ENCODE data around the gene OTULIN. TPM values are rescaled to one million over a fixed set of nuclear protein-coding genes. Genes with fewer than 3 reads are reported as not detected.

Gene OTULIN
- total RNA-seq, 2 donors from 2014 or later: 19.7 to 37.6 TPM

DNA sequence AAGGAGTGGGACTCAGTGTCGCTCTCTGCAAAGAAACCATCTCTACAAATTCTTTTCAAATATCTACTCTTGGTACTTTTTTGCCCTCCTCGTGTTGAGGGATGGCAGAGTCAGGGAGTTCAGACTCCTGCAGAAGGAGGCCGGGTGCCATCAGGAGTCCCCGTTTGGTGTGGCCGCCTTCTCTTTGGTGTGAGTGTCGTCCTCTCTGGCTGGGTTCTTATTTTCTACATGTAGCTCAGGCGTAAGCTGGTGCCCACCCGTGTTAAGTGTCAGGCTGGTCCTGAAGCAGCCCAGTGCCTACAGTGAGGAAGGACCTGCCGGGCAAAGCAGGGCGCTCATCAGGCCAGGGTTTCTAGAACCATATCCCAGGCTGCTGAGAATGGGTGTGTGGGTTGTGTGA, 37.0 kb downstream of the OTULIN start:
- H3K27ac ChIP-seq: no peak overlapping the region
- no peak for ATAC-seq
- WGBS, 2 donors: 96 to 99% methylated on average over 9 to 10 of the region's 10 CpGs

DNA sequence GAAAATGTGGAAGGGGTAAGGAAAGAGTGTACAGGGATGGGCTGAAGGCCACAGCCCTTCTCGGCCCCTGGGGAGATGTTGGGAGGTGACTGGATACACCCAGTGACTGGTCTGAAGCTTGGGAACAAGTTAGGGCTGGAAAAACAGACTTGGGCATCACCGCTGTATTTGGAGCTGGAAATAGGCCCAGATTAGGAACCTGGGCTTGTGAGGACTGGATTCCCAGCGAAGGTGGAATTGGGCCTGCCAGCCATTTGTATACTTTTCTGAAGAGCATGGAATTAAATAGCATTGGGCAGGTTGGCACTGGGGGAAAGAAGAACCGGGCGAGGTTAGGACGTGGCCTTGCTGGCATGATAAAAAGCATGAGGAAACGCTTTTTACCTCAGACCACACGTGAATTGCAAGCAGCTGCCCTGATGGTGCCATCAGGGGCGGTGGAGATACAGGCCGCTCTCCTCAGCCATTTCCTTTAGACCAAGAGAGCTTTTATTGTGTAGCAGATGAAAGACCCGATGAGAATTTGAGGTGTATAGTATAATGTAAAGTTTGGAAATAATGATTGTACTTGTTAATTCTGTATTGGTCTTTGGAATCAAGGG, 37.8 kb downstream of the OTULIN start:
- WGBS, 2 donors: 79 to 86% methylated on average over 11 of the region's 11 CpGs
- no peak for TF ChIP-seq POLR2A (IDR thresholded peaks at IDR 0.05)
- H3K27ac ChIP-seq: no peak overlapping the region

More for the DNA sequence above, 37.0 kb downstream of the OTULIN start:
- H3K9me3 ChIP-seq: no peaks in the 10 kb centered on the region
- H3K36me3 ChIP-seq (replicated peaks in 1 of 2; ENCODE audit: insufficient read depth in 1 of 2, low read depth in 2 of 2): peaks cover 0 to 1% of the 10 kb centered on the region in 2 donors
- H3K27me3 ChIP-seq: no peaks in the 10 kb centered on the region
- no peak for DNase-seq
- intact Hi-C loops (cut with DNase I): no loop called here
- H3K4me3 ChIP-seq: no peak overlapping the region
- TF ChIP-seq, protein P1, sequence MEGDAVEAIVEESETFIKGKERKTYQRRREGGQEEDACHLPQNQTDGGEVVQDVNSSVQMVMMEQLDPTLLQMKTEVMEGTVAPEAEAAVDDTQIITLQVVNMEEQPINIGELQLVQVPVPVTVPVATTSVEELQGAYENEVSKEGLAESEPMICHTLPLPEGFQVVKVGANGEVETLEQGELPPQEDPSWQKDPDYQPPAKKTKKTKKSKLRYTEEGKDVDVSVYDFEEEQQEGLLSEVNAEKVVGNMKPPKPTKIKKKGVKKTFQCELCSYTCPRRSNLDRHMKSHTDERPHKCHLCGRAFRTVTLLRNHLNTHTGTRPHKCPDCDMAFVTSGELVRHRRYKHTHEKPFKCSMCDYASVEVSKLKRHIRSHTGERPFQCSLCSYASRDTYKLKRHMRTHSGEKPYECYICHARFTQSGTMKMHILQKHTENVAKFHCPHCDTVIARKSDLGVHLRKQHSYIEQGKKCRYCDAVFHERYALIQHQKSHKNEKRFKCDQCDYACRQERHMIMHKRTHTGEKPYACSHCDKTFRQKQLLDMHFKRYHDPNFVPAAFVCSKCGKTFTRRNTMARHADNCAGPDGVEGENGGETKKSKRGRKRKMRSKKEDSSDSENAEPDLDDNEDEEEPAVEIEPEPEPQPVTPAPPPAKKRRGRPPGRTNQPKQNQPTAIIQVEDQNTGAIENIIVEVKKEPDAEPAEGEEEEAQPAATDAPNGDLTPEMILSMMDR (IDR thresholded peaks at IDR 0.05): no peak
- TF ChIP-seq POLR2A (IDR thresholded peaks at IDR 0.05): no peak
- no peaks in the 10 kb centered on the region for H3K4me1 ChIP-seq

DNA sequence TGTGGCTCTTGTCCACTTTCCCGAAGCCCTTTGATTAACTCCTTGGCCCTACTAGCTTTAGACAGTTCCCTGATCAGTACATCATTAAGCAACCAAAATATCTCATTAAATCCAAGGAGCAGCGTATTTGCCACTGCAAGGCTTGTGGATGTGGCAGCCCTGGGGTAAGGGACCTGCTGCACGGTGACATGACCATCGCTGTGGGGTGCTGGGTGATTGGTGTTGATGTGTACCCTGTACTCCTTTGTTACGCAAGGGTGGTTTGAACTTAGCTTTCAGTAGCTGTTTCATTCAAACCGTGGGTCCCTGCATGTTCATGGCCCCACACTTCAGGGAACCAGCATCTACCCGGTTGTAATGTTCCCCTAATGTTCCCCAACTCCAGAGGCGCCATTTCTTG, 41.0 kb downstream of the OTULIN start:
- WGBS, 2 donors: 92 to 95% methylated on average over 8 of the region's 8 CpGs
- intact Hi-C loops (cut with DNase I): no loop called here
- DNase-seq: no peak
- ATAC-seq: no peak
- Histone ChIP-seq H3K4me1 (no peaks in the 10 kb centered on the region), H3K27ac (no peak overlapping the region), H3K36me3 (replicated peaks in 1 of 2; ENCODE audit: insufficient read depth in 1 of 2, low read depth in 2 of 2) (peaks cover 0 to 2% of the 10 kb centered on the region in 2 donors), H3K9me3 (no peaks in the 10 kb centered on the region), H3K4me3 (no peak overlapping the region), H3K27me3 (no peaks in the 10 kb centered on the region)
- no peak for TF ChIP-seq POLR2A (IDR thresholded peaks at IDR 0.05)
- TF ChIP-seq, protein P1 (IDR thresholded peaks at IDR 0.05): no peak

More for the DNA sequence above, 37.8 kb downstream of the OTULIN start:
- intact Hi-C loops (cut with DNase I): no loop called here
- Histone ChIP-seq H3K36me3 (replicated peaks in 1 of 2; ENCODE audit: insufficient read depth in 1 of 2, low read depth in 2 of 2) (peaks cover 0 to 1% of the 10 kb centered on the region in 2 donors), H3K27me3 (no peaks in the 10 kb centered on the region), H3K4me1 (no peaks in the 10 kb centered on the region), H3K9me3 (no peaks in the 10 kb centered on the region), H3K4me3 (no peak overlapping the region)
- ATAC-seq (no peak), DNase-seq (no peak)

DNA sequence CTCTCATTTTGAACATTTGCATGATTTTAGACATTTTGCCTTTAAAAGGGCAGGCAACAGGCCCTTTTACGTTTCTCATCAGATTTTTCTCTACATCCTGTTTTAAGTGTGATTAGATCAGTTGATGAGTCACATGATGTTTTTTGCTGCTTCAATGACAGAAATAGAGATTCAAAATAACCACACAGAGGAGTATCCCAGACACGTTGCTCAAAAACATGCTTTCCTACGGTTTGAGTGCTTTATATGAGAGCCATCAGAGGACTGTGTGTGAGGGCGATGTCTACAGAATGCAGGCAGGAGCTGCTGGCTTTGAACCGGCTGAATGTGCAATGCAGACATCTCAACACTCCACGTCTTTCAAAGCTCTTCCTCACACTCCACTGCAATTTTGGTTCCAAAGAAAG, 42.1 kb downstream of the OTULIN start:
- Histone ChIP-seq H3K4me1 (no peaks in the 10 kb centered on the region), H3K27me3 (no peaks in the 10 kb centered on the region), H3K36me3 (replicated peaks in 1 of 2; ENCODE audit: insufficient read depth in 1 of 2, low read depth in 2 of 2) (peaks cover 0 to 5% of the 10 kb centered on the region in 2 donors), H3K27ac (no peak overlapping the region), H3K9me3 (no peaks in the 10 kb centered on the region), H3K4me3 (no peak overlapping the region)
- TF ChIP-seq, protein P1 (IDR thresholded peaks at IDR 0.05): no peak
- no peak for TF ChIP-seq POLR2A (IDR thresholded peaks at IDR 0.05)
- DNase-seq: no peak
- WGBS, 2 donors: 60 to 62% methylated on average over 6 of the region's 6 CpGs
- intact Hi-C loops (cut with DNase I): no loop called here
- no peak for ATAC-seq

DNA sequence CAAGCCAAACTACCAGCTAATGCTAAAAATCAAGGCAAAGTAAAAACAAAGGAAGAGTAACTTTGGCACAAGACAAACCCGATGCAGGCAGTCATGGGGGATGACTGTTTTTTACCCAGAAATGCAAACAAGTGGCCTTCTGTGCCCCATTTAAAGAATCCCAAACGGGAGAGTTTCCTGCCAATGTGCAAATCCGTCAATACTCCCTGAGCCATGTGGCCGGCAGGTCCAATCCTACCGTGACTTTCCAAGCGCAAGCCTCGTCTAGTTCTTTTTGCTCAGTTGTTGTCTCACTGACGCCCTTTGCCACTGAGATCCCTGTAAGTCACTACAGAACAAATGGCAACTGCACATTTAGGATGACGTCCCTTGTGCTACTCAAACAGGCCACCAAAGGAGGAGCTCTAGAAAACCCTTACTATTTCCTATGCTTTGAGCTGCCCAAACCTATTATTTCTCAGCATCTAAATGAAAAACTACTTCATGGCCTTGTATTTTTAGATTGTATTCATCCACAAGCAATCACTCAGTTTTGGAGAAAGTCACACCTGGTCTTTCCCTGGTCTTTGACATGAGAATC, 43.4 kb downstream of the OTULIN start:
- peaks cover 0 to 7% of the 10 kb centered on the region in 2 donors for H3K36me3 ChIP-seq (replicated peaks in 1 of 2; ENCODE audit: insufficient read depth in 1 of 2, low read depth in 2 of 2)
- 83 to 88% methylated on average over 9 of the region's 9 CpGs for WGBS, 2 donors
- H3K27ac ChIP-seq: no peak overlapping the region
- no peak overlapping the region for H3K4me3 ChIP-seq
- no peaks in the 10 kb centered on the region for H3K9me3 ChIP-seq
- intact Hi-C loops (cut with DNase I): no loop called here
- no peak for DNase-seq
- H3K4me1 ChIP-seq: no peaks in the 10 kb centered on the region
- no peak for TF ChIP-seq POLR2A (IDR thresholded peaks at IDR 0.05)
- TF ChIP-seq, protein P1 (IDR thresholded peaks at IDR 0.05): no peak
- H3K27me3 ChIP-seq: no peaks in the 10 kb centered on the region
- no peak for ATAC-seq
